NCI-H2227 (cell line): ENCODE results near the gene EMC8.

ENCODE experiments used
- DNase-seq: peaks from one replicate; lab custom pipeline; 2025; ENCODE audit not compliant: unreplicated experiment; lab: John Stamatoyannopoulos, UW

Gene EMC8

GRCh38 chr16:85733155-85733838 lies 66.0 kb downstream of the EMC8 start:
- no peak for DNase-seq

- DNase-seq, result no peak
These were observed 68.2 kb downstream of the EMC8 start for GRCh38 chr16:85731179-85731578.

- no peak for DNase-seq
These were observed 69.2 kb downstream of the EMC8 start for GRCh38 chr16:85730186-85730465.

DNA sequence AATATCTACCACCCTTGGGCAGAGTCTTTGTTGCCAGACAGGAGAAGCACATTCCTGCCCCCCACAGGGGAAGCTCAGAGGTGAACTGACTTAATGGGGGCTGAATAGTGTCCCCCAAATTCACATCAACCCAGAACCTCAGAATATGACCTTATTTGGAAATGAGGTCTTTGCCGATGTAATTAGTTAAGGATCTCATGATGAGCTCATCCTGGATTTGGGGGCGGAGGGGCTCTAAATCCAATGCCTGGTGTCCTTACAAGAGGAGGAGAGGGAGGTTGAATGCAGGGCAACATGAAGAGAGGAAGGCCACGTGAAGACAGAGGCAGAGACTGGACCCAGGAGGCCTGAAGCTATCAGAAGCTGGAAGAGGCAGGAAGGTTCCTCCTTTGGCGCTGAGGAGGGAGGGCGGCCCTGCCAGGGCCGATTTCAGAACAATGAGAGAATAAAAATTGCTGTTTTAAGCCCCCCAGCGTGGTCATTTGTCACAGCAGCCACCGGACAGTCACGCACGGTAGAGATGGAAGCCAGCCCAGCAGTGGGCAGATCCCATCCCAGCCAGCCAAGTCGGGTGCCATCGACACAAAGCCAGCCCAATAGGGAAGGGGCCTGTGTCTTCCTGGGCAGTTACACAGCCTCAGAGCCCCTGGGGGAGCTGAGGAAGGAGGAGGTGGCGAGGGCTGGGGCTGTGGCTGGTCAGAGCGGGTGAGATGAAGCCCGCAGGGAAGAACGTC lies 69.7 kb downstream of the EMC8 start:
- no peak for DNase-seq

GRCh38 chr16:85728879-85729278 lies 70.5 kb downstream of the EMC8 start:
- DNase-seq, result no peak
